GM21367 (cell line): ENCODE measurements around the gene HSPD1.
"Not testable (repeated sequence)": the region's sequence is repeated elsewhere in the genome, so short reads cannot be mapped to it uniquely, and the experiment has no call there.

Experiments used
- ATAC-seq: cut with Tn5 transposase; IDR thresholded peaks from one replicate; pipeline ENCODE4 v1.9.1; 2021; ENCODE audit not compliant: unreplicated experiment

The HSPD1 gene

DNA sequence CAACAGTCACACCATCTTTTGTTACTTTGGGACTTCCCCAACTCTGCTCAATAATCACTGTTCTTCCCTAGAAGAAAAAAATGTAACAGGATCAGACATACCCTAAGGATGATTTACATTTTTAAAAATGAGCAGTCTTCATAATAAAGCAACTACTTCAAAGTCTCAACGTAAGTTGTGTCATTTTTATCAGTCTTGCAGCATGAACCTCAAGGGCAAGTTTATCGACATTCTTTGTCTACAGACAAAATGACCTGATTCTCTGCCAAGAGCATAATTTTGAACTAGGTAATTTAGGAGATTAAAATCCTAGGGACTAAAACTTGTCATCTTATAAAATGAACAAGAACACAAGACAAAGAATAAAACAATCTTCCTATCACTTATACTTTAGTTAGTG, 2.3 kb downstream of the HSPD1 start:
- ATAC-seq: no peak

DNA sequence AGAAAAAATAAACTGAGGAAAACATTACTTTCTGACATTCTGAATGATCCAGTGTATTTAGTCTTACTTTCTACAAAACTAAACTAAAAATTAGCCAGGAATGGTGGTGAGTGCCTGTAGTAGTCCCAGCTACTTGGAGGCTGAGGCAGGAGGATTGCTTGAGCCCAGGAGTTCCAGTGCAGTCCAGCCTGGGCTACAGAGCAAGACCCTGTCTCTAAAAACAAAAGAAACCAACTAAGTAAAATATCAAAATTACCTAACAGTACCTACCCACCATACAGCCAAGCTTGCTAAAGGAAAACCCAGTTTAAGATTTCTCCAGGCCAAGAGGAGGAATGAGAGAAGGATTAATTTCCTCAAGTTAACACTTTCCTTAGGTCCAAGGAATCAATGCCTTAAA, 2.9 kb downstream of the HSPD1 start:
- no peak for ATAC-seq

DNA sequence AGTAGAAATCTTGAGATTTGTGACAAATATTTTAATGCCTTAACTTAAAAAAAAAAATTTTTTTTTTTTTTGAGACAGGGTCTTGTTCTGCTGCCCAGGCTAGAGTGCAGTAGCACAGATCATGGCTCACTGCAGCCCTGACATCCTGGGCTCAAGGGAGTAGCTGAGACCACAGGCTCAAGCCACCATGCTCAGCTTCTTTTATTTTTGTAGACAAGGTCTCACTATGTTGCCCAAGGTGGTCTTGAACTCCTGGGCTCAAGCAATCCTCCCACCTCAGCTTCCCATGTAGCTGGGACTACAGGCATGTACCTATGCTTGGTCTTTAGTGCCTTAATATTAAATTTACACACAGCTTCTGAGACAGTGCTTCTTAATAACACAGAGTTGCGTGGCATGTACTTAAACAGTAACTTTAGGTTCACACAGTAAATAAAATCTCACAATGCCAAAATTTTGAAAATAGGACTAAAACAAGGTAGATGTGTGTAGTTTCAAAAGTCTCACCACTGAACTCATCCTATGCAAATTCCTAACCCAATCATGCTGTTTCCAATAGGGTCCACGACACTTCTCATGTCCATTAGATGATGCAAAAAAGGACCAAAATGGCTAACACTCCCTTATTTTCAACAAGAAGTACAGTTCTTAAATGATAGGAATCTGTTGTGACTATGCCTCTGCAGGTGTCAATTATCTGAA, 4.1 kb downstream of the HSPD1 start:
- no peak for ATAC-seq

DNA sequence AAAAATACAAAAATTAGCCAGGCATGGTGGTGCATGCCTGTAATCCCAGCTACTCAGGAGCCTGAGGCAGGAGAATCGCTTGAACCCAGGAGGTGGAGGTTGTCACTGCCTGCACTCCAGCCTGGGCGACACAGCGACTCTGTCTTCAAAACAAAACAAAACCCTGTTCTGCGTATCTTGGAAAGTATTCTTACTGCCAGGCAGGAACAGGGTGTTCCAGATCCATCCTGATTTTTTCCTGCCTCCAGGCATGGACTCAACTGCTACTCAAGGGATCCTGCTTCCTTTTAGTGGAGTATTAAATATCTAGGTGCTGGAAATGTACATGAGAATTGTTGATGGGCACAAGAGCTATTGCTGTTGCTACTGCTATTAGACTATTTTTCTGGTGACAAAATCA, 12.3 kb downstream of the HSPD1 start:
- no peak for ATAC-seq

DNA sequence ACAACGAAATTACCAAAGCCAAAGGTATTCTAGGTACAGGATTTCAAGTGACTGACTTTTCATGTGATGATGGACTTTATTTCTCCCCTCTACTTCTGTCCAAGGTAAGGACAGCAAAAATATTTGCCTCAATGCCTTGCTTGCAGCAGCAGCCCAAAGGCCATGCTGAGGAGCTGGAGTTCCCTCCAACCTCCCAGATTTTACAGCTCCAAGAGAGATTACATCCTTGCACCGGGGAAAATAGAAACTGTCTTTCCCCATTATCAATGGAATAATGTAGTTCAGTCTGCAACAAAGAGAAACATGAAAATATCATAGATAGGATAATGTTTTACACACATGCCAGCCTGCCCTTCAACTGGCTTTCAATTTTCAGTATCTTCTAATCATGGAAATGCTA, 13.5 kb downstream of the HSPD1 start:
- no peak for ATAC-seq

DNA sequence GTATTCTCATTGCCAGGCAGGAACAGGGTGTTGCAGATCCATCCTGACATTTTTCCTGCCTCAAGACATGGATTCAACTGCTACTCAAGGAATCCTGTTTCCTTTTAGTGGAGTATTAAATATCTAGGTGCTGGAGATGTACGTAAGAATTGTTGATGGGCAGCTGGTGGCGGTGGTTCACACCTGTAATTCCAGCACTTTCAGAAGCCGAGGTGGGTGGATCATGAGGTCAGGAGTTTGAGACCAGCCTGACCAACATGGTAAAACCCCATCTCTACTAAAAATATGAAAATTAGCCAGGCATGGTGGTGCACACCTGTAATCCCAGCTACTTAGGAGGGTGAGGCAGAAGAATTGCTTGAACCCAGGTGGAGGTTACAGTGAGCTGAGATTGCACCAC, 15.4 kb downstream of the HSPD1 start:
- ATAC-seq: not testable (repeated sequence)

DNA sequence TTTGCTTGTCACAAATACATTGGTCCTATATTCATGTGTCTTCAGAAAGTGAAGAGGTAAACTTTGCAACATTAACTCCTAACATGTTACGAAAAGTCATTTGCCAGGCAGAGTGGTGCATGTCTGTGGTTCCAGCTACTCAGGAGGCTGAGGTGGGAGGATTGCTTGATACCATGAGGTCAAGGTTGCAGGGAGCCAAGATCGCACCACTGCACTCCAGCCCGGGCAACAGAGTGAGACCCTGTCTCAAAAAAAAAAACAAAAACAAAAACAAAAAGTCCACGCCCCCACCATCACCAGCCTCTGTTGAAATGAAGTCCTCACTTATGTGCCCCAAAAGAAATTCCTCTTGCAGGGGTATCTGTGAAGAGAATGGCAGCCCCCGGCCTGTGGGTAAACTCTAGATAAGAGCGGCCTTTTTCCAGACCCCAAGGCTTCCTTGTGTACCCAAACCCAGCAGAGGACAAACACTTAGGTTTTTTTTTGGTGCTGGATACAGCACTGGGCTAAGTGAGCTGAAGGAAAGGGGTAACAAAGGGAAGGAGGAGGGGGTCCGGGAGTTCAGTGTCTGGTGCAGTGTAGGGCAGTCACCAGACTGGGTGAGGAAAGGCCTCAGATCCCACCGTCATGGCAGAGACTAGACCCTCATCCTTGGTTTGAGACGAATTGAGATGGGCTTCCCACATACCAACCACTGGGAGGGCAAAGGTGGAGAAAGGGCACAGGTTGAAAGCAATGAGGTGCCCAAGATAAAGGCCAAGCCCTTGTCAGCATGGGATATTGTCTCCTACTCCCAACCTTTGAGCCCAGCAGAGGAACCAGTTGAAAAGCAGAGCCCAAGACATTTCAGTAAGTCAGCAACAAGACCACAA, 19.2 kb downstream of the HSPD1 start:
- ATAC-seq: no peak

DNA sequence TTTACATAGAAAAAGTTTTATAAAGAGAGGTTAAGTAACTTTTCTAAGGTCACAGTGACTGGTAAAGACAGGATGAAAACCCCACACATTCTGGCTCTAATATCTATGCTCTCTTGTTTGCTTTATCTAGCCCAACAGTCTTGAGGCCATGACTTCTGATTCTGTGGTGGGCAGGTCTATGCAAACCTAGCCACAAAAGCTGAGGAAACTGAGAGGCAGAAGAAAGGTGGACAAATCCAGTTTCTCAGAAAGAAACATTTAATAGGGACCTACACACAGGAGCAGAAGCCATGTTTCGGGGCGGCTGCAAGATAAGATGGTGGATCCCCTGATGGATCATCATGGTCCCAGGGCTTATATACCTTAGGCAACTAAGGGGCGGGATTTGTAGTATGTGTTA, 21.8 kb downstream of the HSPD1 start:
- ATAC-seq: no peak

DNA sequence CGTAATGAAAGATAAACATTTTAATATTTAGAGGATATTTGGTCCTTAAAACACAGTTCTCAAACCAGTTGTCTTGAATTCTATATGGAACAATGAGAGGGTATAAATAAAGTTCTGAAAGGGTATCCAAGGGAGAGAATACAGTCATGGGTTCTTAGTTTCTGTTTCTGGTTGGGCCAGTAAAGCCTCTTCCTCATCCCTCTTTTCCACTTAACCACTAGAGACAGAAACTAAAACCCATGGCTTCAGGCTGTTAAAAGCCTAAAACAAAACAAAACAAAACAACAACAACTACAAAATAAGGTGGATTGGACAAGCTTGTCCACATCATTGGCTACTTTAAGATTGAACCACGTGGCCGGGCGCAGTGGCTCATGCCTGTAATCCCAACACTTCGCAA, 27.5 kb downstream of the HSPD1 start:
- ATAC-seq: no peak

DNA sequence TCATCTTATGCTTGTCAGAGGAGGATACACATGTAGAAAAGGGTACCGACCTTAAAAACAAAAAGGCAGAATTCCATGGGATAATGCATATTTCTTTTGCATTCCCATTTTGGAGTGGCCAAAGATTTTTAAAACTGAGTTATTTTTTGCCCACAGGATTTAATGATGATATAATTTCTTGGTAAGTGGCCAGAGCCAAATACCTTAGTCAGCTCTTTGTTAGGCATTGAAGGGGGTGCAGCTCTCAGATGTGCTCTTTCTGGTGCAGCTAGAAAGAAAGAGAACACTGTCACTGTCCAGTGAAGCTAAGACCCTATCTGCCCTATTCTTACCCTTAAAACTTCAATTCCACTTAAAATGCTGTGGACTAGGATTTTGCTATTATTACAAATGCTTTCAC, 35.5 kb downstream of the HSPD1 start:
- ATAC-seq: no peak

DNA sequence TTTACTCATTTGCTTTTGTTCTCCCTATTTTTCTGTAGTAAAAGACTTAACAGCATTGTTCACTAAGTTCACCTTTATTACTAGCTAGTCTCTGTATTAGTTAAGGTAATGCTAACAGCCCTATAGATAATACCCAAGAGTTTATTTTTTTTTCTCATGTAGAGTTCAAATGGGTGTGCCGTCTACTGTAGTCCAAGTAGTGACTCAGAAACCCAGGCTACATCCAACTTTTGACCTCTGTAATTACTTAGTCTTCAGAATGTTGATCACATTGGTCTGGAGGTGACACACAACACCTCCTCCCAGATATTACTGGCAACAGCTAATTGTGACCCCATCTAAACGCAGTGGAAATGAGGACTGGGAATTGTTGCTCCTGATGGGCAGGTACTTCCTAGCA, 38.6 kb downstream of the HSPD1 start:
- no peak for ATAC-seq

DNA sequence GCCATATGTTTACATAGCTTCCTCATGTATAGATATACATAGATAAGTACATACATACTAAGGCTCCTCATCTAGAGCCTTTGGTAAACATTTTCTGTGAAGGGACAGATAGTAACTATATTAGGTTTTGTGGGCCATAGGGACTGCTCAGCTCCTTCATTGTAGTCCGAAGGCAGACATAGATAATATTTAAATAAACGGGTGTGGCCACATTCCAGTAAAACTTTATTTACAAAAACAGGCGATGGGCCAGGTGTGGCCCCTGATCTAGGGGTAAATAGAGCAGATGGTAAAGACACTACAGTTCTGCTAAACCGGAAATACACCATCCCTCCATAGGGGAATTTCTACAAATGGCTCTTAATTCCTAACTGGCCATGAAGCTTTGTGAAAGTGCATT, 39.0 kb downstream of the HSPD1 start:
- no peak for ATAC-seq

DNA sequence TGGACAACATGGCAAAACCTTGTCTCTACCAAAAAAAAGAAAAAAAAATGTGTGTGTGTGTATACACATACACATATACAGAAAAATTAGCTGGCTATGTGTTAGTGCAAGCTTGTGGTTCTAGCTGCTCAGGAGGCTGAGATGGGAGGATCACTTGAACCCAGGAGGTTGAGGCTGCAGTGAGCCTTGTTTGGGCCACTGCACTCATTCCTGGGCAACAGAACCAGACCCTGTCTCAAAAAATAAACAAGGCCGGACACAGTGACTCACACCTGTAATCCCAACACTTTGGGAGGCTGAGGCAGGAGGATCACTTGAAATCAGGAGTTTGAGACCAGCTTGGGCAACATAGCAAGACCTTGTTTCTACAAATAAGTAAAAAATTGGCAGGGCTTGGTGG, 44.2 kb downstream of the HSPD1 start:
- ATAC-seq: no peak

DNA sequence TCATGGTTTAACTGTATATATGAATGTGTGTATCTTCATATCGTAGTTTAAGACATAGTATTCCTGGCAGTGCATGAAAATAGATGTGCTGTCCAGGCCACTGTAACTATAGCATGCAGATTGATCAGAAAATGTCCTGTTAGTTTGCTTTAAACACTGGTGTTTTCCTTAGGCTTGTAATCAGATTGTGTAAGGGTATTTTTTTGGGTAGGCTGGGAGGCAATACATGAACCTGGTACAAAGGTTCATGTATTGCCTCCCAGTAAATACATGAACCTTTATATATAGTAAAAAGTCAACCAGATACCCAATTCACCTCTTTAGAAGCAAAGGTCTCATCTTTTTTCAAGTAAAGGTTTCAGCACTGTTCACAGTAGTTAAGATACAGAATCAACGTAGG, 44.7 kb downstream of the HSPD1 start:
- ATAC-seq: no peak

DNA sequence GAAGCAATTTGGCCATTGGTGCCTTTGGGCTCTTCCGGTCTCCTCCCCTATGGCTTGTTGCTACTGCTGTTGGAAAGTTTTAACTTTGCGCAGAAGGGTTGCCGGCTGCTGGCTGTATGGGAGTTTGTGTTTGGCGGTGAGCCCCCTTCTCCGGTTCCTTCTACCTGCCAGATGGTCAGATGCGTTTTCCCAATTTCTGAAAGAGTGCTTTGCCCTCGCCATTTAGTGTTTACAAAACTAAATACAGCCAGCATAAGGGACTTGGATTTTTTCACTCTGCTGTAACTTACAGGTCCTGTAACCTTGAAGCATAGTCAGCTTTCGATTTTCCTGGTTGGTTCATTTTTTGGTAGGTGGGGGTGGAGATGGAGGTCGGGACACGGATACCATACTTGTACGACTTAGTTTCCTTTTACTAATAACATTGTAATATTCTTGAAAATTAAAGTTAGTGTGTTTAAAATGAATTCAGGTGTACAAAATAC, 45.7 kb downstream of the HSPD1 start:
- ATAC-seq: peak; percentile 24

DNA sequence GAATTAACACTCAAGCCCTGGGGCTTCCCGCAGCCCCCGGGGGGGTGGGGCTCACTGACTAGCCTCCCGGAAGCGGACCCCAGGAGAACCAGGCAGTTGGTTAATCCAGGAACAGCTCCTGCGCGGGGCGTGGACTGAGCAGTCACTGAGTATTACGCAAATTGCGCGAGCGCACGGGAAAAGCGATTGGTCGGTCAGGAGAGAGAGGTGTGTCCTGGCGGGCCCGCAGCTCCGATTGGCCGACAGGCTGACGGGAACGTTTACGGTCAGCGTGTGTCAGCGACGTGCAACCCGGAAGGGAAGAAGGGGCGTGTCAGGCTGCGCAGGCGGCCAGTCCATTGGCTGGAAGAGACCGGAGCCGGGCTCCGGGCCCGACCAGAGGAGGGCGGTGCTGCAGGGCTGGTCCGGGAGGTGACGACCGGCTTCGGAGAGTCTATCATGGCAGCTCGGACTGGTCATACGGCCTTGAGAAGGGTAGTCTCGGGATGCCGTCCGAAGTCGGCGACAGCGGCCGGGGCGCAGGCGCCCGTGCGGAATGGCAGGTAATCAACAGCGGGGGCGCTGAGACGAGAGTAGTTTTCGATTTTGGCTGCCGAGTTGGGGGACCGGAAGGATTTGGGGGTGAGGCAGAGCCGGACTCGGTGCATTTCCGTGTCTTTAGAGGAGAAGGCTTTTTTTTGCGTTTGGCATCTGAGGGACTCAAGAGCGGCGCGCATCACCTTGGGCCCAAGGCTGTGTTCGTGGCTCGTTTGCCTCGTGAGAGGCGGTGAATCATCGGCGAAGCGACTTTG, 46.3 kb downstream of the HSPD1 start, which contains the start of gene COQ10B:
COQ10B (plus strand) TSS at position 430 of the 791 bp plus-strand sequence; CDS start at position 439, 9 bp downstream.
- ATAC-seq: peak; percentile 96

DNA sequence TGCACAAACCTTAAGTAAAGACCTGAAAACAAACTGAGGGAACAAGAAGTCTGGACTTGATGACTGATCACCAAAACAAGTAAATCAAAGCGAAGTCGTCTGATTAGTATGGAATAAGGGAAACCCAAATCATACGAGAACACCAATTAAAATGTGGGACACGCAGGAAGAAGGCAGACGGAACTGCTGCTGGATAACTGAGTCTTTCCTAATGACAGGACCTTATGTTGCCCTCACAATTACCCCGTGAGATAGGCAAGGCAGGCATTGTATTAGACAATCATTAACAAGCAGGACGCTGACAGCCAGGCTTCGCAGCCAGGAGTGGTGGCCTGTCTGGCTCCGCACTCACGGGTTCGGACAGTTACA, 46.9 kb downstream of the HSPD1 start:
- ATAC-seq: no peak

DNA sequence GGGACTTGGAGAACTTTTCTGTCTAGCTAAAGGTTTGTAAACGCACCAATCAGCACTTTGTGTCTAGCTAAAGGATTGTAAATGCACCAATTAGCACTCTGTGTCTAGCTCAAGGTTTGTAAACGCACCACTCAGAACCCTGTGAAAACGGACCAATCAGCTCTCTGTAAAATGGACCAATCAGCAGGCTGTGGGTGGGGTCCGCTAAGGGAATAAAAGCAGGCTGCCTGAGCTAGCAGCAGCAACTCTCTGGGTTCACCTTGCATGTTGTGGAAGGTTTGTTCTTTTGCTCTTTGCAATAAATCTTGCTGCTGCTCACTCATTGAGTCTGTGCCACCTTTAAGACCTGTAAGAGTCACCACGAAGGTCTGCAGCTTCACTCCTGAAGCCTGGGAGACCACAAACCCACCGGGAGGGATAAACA, 48.7 kb downstream of the HSPD1 start:
- ATAC-seq: not testable (repeated sequence)

DNA sequence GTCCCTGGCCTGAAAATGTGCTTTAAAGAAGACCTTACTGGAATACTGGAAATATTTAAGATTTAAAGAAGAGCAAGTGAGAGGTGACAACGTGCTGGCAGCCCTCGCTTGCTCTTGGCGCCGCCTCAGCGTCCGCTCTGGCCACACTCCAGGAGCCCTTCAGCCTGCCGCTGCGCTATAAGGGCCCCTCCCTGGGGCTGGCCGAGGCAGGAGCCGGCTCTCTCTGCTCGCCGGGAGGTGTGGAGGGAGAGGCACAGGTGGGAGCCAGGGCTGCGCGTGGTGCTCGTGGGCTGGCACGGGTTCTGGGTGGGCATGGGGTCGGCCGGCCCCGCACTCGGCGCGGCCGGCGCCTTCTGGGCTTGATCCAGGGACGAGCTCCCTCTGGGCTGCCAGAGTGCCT, 49.2 kb downstream of the HSPD1 start:
- ATAC-seq: no peak

DNA sequence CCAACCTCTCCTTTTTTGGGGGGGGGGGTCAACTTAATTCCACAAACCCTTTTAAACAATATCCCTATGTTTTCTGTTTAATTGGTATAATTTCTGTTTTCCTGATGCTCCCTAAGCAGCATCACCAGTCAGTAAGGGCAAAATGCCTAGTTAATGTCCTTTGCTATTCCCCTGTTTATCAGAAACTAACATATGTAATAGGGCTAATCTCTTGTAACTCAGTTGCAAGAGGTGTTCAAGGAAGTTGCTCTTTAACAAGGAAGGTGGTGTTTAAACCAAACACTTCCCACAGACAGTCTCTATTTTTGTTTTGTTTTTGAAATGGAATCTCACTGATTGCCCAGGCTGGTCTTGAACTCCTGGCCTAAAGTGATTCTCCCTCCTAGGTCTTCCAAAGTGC, 52.8 kb downstream of the HSPD1 start:
- no peak for ATAC-seq

DNA sequence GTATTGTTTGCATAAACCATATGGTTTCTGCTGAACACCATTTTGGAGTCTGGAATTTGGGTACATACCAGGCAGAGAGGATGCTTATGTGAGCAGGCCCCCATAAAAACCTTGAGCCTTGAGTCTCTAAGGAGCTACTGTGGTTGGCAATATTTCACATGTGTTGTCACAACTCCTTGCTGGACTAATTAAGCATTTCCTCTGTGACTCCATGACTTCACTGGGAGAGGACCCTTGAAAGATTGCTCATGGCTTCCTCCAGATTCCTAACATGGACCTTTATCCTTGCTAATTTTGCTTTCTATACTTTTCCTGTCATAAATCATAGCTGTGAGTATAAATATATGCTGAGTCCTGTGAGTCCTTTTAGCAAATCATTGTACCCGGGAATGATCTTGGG, 53.9 kb downstream of the HSPD1 start:
- no peak for ATAC-seq
